ENCODE measurements around the gene TIGD3.

DNA sequence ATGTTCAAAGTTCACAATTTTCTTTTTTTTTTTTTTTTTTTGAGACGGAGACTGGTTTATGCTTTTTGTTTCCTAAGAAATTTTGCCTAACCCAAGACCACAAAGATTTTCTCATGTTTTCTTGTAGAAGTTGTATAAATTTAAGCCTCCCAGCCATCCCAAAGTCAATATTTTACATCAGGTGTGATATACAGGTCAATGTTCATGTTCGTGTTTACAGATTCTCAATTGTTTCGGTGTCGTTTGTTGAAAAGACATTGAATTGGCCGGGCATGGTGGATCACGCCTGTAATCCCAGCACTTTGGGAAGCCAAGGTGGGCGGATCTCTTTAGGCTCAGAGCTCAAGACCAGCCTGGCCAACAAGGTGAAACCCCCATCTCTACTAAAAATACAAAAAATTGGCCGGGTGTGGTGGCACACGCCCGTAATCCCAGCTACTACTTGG, 47.3 kb downstream of the TIGD3 start:
- TF ChIP-seq REST (IDR thresholded peaks at IDR 0.05; ENCODE audit: unreplicated experiment) = no peak
- no peak for TF ChIP-seq EZH2 (IDR thresholded peaks at IDR 0.05; ENCODE audit: low read depth, unreplicated experiment)
- no peak for TF ChIP-seq CTCF (conservative IDR thresholded peaks at IDR 0.05; ENCODE audit: low read depth in 2 of 2)
- no peak for TF ChIP-seq POLR2AphosphoS5 (IDR thresholded peaks at IDR 0.05; ENCODE audit: low read depth)
- no peak for TF ChIP-seq JUNB (IDR thresholded peaks at IDR 0.05; ENCODE audit: unreplicated experiment)
- no peak for TF ChIP-seq EZH2phosphoT487 (IDR thresholded peaks at IDR 0.05; ENCODE audit: unreplicated experiment)
- no peak for TF ChIP-seq CREB1 (CRISPR knock-in tag; IDR thresholded peaks at IDR 0.05; ENCODE audit: low read depth)
- TF ChIP-seq STAT1 (IDR thresholded peaks at IDR 0.05; ENCODE audit: unreplicated experiment) = no peak
- no peak for TF ChIP-seq NANOG (IDR thresholded peaks at IDR 0.05; ENCODE audit: borderline replicate concordance)
- TF ChIP-seq ZNF331 (CRISPR knock-in tag; IDR thresholded peaks at IDR 0.05; ENCODE audit: low read depth) = no peak

Data from GM23338 (cell line).